HFF-Myc (cell line): ENCODE data around the gene GIMAP1.

Experiments used
- DNase-seq: peaks from one replicate; pipeline ENCODE4 v3.0.0-alpha.2; 2011; ENCODE audit warnings: low read depth; ENCODE audit errors: extremely low read depth
- H3K4me3 ChIP-seq: replicated peaks from 2 replicates; pipeline ENCODE4 v1.5.1; 2011; ENCODE audit warnings: low read depth, mild to moderate bottlenecking, control low read depth, low read length
- CTCF ChIP-seq: IDR thresholded peaks from 2 replicates; pipeline ENCODE4 v1.5.1; 2012; ENCODE audit warnings: mild to moderate bottlenecking, low read depth, low read length, control low read depth; ENCODE audit errors: missing control alignments

The GIMAP1 gene

GRCh38 chr7:150738591-150739001 lies 22.2 kb downstream of the GIMAP1 start:
- TF ChIP-seq CTCF, result no peak
- DNase-seq, result no peak

GRCh38 chr7:150739033-150739432 lies 22.6 kb downstream of the GIMAP1 start:
- no peak overlapping the region for H3K4me3 ChIP-seq
- DNase-seq, result no peak
- no peak for TF ChIP-seq CTCF

More at GRCh38 chr7:150738591-150739001, 22.2 kb downstream of the GIMAP1 start:
- no peak overlapping the region for H3K4me3 ChIP-seq

GRCh38 chr7:150740053-150740452 lies 23.6 kb downstream of the GIMAP1 start:
- no peak overlapping the region for H3K4me3 ChIP-seq
- no peak for DNase-seq
- TF ChIP-seq CTCF, result no peak

- no peak for DNase-seq
- no peak overlapping the region for H3K4me3 ChIP-seq
- TF ChIP-seq CTCF, result no peak
These were observed 26.0 kb downstream of the GIMAP1 start for GRCh38 chr7:150742286-150742968.

- no peak for TF ChIP-seq CTCF
- no peak for DNase-seq
- no peak overlapping the region for H3K4me3 ChIP-seq
These were observed 27.7 kb downstream of the GIMAP1 start for GRCh38 chr7:150744041-150744656.

GRCh38 chr7:150745086-150745485 lies 28.7 kb downstream of the GIMAP1 start:
- no peak overlapping the region for H3K4me3 ChIP-seq
- no peak for DNase-seq
- no peak for TF ChIP-seq CTCF
